ENCODE measurements around the gene ATG3.
"Not testable (repeated sequence)": the region's sequence is repeated elsewhere in the genome, so short reads cannot be mapped to it uniquely, and the experiment has no call there.

ATG3 gene

DNA sequence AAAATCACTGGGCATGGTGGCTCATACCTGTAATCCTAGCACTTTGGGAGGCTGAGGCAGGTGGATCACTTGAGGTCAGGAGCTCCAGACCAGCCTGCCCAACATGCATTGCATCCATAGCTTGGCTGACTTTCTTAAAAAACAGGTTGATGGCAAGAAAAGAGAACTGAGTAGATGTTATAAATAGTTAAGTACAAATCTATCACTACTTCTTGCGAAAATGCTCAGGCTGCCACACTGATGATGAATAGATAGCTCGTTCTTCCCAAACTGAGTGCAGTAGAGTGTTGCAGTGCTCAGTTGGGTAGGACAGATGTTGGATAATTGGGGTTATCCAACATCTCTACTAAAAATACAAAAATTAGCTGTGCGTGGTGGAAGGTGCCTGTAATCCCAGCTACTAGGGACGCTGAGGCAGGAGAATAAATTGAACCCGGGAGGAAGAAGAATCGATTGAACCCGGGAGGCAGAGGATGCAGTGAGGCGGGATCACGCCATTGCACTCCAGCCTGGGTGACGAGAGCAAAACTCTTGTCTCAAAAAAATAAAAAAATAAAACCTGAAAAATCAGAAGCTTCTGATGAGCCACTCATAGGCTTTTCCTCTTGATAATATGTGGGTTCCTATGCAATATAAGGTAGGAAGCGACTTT lies 63.7 kb downstream of the ATG3 start:
- peak; percentile 39 for DNase-seq

DNA sequence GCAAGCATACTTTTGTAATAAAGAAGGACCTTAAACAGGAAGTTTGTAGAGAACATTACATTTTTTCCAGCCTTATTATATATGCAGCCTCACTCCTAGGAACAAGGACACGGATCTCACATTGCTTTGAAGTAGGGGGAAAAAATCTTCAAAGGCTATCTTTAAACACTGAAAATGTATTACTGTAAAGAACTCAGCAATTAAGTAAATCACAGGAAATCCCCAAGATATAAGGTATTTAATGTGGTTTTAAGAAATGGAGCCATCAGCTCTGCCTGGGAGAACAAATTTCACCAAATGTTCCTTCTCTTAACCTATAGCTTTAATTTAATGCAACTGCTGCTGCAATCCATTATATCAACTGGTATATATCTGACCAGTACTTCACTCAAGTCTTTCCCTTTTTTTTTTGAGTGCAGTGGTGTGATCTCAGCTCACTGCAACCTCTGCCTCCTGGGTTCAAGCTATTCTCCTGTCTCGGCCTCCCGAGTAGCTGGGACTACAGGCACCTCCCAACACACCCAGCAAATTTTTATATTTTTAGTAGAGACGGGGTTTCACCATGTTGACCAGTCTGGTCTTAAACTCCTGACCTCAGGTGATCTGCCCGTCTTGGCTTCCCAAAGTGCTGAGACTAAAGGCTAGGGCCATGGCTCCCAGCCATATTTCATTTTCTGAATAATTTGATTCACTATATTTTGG lies 65.2 kb downstream of the ATG3 start:
- no peak for DNase-seq

DNA sequence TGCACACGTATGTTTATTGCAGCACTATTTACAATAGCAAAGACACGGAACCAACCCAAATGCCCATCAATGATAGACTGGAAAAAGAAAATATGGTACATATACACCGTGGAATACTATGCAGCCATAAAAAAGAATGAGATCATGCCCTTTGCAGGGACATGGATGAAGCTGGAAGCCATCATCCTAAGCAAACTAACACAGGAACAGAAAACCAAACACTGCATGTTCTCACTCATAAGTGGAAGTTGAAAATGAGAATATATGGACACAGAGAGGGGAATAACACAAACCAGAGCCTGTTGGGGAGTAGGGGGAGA lies 67.4 kb downstream of the ATG3 start:
- DNase-seq: not testable (repeated sequence)

DNA sequence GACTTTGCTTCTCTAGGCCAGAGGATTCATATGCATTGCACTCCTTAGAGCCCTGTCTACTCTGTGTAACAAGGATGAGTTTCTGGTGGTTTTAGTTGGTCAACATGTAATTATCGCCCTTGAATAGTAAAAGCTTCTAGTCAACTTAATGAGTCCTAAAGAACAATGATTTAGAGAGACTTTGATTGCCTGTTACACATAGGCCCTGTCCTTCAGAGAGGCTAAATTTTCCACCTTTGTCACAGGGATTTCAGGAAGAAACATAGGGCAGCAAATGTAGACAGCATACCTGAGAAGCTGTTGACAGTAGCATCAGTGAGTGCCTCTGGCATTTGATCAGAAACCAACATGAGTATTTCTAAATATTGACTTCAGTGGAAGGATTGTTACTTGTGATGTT lies 69.6 kb downstream of the ATG3 start:
- no peak for DNase-seq

DNA sequence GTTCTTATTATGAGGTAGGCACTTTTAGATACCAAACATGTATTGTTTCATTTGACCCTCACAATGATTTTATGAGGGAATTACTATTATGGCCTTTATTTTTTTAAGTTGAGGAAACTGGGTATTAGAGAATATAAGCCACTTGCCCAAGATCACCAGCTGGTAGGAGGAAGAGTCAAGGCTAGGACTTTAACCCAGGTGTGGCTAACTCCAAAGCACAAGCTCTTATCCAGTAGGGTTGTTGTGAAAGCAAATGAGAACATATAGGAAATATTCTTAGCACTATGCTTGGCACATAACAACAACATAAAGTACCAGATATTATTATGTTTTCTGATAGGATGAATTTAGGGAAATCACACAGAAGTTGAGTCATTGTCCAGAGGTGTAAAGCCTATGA lies 70.4 kb downstream of the ATG3 start:
- DNase-seq: no peak

DNA sequence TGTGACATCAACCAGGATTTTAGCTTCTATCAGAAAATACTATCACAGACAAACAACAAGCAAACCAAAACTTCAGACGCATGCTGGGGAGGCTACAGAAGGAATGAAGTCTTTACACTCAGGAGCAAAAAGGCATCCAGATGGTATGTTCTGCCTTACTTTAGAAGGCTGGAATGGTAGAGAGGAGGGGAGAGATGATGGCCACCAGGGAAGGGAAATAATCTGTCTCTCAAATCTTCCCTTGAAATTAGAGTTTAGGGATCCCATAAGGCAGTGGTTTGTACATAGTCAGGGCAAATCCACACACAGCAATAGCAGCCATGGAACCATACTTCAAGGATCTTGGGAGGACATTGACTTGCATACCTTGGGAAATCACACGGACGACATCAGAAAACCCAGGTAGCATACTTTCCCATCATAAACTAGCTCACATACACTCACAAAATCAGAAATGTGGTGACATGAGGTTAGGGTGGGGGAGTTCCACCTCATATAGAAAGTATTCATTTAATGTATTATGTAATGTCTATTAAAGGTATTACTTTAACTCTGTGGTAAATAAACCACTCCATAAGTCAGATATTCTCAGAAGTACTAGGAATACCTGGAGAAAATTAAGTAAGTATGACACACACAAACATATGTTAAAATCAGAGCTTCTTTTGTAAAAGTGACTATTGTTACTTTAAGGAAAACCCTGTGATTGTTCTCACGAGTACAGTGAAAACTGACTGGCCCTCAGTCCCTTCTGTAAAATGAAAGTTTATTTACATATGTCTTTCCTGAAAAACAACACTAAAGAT lies 71.9 kb downstream of the ATG3 start:
- DNase-seq: peak; percentile 40

DNA sequence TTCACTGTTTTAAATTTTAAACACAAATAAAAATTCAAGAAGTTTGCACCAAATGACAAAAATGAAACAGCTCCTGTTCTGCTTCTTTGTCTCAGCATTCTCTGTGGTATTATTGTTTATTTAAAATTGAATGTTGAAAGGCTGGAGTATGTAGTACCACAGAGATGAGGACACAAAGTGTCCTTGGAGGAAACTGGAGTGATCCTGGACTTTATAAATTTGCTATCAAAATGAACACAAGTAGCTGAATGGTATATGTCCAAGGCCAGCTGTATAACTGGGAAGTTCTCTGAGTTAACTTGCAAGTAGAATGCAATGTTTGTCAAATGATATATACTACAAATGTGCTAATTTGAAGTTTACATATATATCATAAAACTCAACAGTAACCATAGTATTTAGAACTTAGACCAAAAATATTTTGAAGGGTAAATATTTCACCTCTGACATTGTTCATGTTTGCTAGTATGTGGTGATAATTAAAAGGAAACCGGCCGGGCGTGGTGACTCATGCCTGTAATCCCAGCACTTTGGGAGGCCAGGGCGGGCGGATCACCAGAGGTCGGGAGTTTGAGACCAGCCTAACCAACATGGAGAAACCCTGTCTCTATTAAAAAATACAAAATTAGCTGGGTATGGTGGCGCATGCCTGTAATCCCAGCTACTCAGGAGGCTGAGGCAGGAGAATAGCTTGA lies 74.8 kb downstream of the ATG3 start:
- DNase-seq: no peak

DNA sequence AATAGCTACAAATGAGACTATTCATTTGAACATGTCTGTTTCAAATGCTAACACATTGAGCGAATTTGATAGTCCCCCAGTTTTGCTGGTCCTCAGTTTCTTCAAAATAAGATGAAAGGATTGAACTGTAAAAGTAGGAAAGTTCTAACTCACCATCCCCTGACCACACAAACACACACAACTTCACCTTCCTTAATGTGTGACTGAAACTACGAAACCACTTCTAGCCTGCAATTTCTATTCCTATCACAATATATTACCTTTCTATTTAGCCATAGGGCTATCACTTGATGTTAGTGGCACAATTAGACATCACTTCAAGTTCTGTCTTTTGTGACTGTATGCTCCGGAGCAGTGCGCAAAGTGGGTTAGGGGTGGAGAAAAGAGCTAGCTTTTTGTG lies 77.4 kb downstream of the ATG3 start:
- no peak for DNase-seq

DNA sequence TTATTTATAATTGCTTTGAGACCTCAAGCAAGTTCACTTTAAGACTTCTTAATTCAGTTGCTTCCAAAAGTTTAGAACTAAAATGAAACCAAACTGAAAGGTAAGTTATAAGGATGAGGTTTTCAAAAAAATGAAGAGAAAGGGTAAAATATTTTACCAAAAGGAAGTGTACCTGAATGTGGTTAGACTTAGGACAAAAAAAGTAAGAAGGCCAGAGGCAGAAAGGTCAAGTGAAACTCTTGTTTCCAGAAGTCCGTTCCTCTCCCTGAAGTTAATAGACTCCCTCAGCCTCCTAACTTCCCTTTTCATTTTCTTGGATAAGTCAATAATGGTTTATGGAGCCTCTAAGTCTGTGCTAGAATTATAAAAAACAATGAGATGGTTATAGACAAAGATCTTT lies 79.1 kb downstream of the ATG3 start:
- no peak for DNase-seq

Measured in activated CD4-positive, alpha-beta T cell treated with anti-CD3 and anti-CD28 coated beads, Interleukin-10, Interleukin-2, amounts not matched to agents 100 ng/mL and 50 ng/mL, durations not matched to agents 16 hours and 8 hours (primary cell).